ENCODE measurements around the gene ABCD1. TPM values are rescaled to one million over a fixed set of nuclear protein-coding genes. Genes with fewer than 3 reads are reported as not detected.

ABCD1 gene
- polyA plus RNA-seq, 2 of the 4 experiments (the other 2 are of a cell fraction) = 1.7 to 3.8 TPM

DNA sequence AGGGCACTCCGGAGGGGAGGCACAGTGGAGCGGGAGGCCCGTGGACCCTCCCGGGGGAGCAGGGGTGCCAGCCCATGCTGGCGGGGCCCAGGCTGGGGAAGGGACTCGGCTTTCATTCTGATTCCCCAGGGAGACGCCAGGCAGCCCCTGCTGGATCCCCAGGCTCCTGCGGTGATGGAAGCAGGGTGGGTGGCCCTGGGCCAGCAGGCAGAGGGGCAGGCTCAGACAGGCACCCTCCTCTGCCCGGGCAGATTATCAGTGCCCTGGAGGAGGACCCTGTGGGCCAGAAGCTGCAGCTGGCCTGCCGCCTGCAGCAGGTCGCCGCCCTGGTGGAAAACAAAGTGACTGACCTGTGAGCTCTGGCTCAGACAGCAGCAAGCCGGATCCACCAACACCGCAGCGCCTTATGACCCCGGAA lies 54.0 kb downstream of the ABCD1 start:
- Histone ChIP-seq H3K4me3 (no peak overlapping the region), H3K4me1 (no peaks in the 10 kb centered on the region), H3K4me2 (no peak overlapping the region), H3K9me3 (no peaks in the 10 kb centered on the region), H3K27ac (no peak overlapping the region)
- ATAC-seq (peak in 1 of 2 experiments; percentile 39; a peak in 3 of 6 replicates), FAIRE-seq (no peak), DNase-seq (ENCODE audit: low read depth in 1 of 2, low spot score in 1 of 2) (peak in 1 of 2 experiments; percentile 25)
- WGBS (ENCODE audit: missing lambda C conversion rate) = 89% methylated on average over 3 of the region's 16 CpGs
- TF ChIP-seq ESRRA (IDR thresholded peaks at IDR 0.05; ENCODE audit: borderline replicate concordance, low read length) (no peak), NPAS2 (CRISPR knock-in tag; IDR thresholded peaks at IDR 0.05; ENCODE audit: borderline replicate concordance) (no peak), RFX5 (IDR thresholded peaks at IDR 0.05) (no peak), GATA3 (IDR thresholded peaks at IDR 0.05; ENCODE audit: borderline replicate concordance) (no peak), CBX2 (IDR thresholded peaks at IDR 0.05; ENCODE audit: borderline replicate concordance, low read depth) (no peak), EHMT2 (IDR thresholded peaks at IDR 0.05; ENCODE audit: low read depth) (no peak), CHD4 (IDR thresholded peaks at IDR 0.05; ENCODE audit: borderline replicate concordance) (no peak), CEBPB (IDR thresholded peaks at IDR 0.05) (no peak), POLR2AphosphoS2 (conservative IDR thresholded peaks at IDR 0.05; ENCODE audit: low read length) (no peak), FOXS1 (CRISPR knock-in tag; IDR thresholded peaks at IDR 0.05) (no peak), BHLHE40 (IDR thresholded peaks at IDR 0.05; ENCODE audit: low read depth, low read length) (no peak), EP300 (IDR thresholded peaks at IDR 0.05) (no peak), TFCP2L1 (CRISPR knock-in tag; IDR thresholded peaks at IDR 0.05) (no peak), NFE2L2 (conservative IDR thresholded peaks at IDR 0.05; ENCODE audit: low read length) (no peak), JUNB (IDR thresholded peaks at IDR 0.05) (no peak), HDAC2 (IDR thresholded peaks at IDR 0.05) (no peak)
- TF ChIP-seq, protein P1, sequence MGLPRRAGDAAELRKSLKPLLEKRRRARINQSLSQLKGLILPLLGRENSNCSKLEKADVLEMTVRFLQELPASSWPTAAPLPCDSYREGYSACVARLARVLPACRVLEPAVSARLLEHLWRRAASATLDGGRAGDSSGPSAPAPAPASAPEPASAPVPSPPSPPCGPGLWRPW (IDR thresholded peaks at IDR 0.05) = no peak
- TF ChIP-seq, protein P2, sequence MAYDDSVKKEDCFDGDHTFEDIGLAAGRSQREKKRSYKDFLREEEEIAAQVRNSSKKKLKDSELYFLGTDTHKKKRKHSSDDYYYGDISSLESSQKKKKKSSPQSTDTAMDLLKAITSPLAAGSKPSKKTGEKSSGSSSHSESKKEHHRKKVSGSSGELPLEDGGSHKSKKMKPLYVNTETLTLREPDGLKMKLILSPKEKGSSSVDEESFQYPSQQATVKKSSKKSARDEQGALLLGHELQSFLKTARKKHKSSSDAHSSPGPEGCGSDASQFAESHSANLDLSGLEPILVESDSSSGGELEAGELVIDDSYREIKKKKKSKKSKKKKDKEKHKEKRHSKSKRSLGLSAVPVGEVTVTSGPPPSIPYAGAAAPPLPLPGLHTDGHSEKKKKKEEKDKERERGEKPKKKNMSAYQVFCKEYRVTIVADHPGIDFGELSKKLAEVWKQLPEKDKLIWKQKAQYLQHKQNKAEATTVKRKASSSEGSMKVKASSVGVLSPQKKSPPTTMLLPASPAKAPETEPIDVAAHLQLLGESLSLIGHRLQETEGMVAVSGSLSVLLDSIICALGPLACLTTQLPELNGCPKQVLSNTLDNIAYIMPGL (CRISPR knock-in tag; IDR thresholded peaks at IDR 0.05; ENCODE audit: borderline replicate concordance) = no peak
- TF ChIP-seq, protein P3, sequence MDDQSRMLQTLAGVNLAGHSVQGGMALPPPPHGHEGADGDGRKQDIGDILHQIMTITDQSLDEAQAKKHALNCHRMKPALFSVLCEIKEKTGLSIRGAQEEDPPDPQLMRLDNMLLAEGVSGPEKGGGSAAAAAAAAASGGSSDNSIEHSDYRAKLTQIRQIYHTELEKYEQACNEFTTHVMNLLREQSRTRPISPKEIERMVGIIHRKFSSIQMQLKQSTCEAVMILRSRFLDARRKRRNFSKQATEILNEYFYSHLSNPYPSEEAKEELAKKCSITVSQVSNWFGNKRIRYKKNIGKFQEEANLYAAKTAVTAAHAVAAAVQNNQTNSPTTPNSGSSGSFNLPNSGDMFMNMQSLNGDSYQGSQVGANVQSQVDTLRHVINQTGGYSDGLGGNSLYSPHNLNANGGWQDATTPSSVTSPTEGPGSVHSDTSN (IDR thresholded peaks at IDR 0.05) = no peak
- ChIA-PET CTCF (interaction anchor here (0.7 to 4.9 kb wide), 4 partner anchors 10 to 169 kb away, joined by 3 to 27 read pairs (median 11); partner anchors contain the start of gene PLXNB3), POLR2A (interaction anchor here (1.4 kb wide), 1 partner anchor 16 kb away, joined by 4 read pairs; the partner anchor contains the start of genes IDH3G and SSR4)

DNA sequence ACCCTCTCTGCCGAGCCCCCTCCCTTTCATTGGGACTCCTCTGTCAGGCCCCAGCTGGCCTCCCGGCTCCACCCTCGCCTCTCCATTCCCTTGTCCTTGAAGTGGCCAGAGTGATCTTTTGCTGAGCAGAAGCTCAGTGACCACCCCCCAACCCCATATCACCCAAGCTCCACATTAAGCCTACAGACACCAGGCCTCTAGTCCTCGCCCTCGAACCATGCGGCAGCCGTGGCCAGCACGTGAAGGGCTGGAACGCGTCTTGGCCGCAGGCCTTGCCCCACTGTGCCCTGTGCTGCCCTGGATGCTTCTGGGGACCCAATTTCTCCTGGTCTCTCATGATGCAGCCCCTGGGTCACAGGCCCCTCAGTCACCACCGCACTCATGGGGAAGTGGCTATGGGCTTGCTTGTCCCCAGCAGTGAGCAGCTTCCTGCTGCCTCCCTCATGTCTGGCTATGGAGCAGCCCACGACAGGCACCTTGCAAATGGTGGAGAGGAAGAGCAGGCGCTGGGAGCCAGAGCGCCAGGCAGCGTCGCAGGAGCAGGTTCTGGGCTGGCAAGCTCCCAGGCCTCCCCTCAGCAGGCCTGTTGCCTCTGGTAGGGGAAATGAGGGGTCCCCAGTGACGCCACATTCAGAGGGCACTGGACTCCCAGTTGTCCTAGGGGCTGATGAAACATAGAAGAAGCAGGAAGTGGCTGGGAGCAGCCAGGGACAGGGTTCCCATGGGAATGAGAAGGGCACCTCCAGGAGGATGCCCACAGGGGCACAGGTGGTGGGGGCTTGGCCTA lies 55.4 kb downstream of the ABCD1 start:
- TF ChIP-seq, protein P4, sequence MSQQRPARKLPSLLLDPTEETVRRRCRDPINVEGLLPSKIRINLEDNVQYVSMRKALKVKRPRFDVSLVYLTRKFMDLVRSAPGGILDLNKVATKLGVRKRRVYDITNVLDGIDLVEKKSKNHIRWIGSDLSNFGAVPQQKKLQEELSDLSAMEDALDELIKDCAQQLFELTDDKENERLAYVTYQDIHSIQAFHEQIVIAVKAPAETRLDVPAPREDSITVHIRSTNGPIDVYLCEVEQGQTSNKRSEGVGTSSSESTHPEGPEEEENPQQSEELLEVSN (IDR thresholded peaks at IDR 0.05; ENCODE audit: borderline replicate concordance, low read depth) = no peak
- TF ChIP-seq RAD21 (conservative IDR thresholded peaks at IDR 0.05 in 1 of 2, IDR thresholded peaks at IDR 0.05 in 1 of 2) = no peak
- TF ChIP-seq, protein P2 (CRISPR knock-in tag; IDR thresholded peaks at IDR 0.05; ENCODE audit: borderline replicate concordance) = no peak
- no peak for TF ChIP-seq FOXS1 (CRISPR knock-in tag; IDR thresholded peaks at IDR 0.05)
- no peak for TF ChIP-seq TFCP2L1 (CRISPR knock-in tag; IDR thresholded peaks at IDR 0.05)
- TF ChIP-seq ZFP36 (IDR thresholded peaks at IDR 0.05; ENCODE audit: borderline replicate concordance, partially characterized antibody) = no peak
- no peak for TF ChIP-seq HDAC2 (IDR thresholded peaks at IDR 0.05)
- TF ChIP-seq JUNB (IDR thresholded peaks at IDR 0.05) = no peak
- no peak for TF ChIP-seq EP300 (IDR thresholded peaks at IDR 0.05)
- TF ChIP-seq, protein P1 (IDR thresholded peaks at IDR 0.05) = no peak
- TF ChIP-seq RNF2 (IDR thresholded peaks at IDR 0.05; ENCODE audit: borderline replicate concordance, low read depth) = no peak
- TF ChIP-seq, protein P5, sequence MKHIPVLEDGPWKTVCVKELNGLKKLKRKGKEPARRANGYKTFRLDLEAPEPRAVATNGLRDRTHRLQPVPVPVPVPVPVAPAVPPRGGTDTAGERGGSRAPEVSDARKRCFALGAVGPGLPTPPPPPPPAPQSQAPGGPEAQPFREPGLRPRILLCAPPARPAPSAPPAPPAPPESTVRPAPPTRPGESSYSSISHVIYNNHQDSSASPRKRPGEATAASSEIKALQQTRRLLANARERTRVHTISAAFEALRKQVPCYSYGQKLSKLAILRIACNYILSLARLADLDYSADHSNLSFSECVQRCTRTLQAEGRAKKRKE (CRISPR knock-in tag; IDR thresholded peaks at IDR 0.05; ENCODE audit: low read depth) = no peak
- ATAC-seq (no peak), DNase-seq (ENCODE audit: low read depth in 1 of 2, low spot score in 1 of 2) (no peak), FAIRE-seq (no peak)
- Histone ChIP-seq H3K4me1 (no peaks in the 10 kb centered on the region), H3K27ac (no peak overlapping the region), H3K4me3 (no peak overlapping the region), H3K4me2 (no peak overlapping the region), H3K9me3 (no peaks in the 10 kb centered on the region)
- 83% methylated on average over 5 of the region's 18 CpGs for whole genome bisulfite sequencing (ENCODE audit: missing lambda C conversion rate)
- ChIA-PET POLR2A (no interaction called here), CTCF (interaction anchor here (0.9 to 4.9 kb wide), 5 partner anchors 12 to 167 kb away, joined by 3 to 27 read pairs (median 8); partner anchors contain the start of gene PLXNB3)

Data from A549 (cell line).